SH-SY5Y (cell line): Measurements from ENCODE around the gene TOR2A.

ENCODE experiments used
- GATA2 ChIP-seq: IDR thresholded peaks from 2 replicates; pipeline ENCODE4 v1.6.1; 2011; ENCODE audit warnings: mild to moderate bottlenecking, low read depth, low read length
- GATA3 ChIP-seq: IDR thresholded peaks from 2 replicates; pipeline ENCODE4 v1.6.1; 2011; ENCODE audit warnings: low read depth, mild to moderate bottlenecking, low read length, moderate library complexity

DNA sequence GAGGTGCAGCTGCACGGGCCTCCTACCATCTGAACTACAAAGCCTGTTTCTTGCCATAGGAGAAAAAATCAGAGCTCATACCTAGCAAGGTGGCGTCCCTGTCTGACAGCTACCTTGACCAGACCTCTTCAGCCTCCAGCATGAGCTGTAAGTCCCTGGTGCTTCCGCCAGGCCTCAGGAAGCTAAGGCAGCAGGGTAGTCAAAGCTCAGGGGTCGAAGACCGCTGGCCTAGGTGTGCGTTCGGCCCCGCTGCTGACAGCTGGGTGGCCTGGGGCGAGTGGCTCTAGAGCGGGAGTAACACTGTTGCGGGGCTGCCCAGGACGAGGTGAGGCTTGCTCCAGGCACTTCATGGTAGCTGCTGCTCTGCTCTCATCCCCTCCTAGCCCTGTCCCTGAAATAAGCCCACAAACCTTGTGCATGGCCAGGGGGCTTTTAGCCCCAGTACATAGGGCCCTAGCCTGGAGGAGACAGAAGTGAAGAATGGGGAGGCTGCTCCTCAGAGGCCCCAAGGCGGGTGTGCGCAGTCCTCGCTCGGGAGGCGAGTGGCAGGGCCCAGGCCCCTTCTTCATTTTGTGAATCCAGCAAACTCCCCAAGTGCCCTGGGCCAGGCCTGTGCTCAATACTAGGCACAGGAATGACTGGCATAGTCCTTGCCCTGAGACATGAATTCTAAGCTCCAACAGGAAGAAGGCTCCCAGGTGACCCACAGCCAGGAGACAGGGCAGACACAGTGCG, 5.4 kb downstream of the TOR2A start:
- TF ChIP-seq GATA3 (no peak), GATA2 (no peak)
